HepG2 (cell line): ENCODE measurements around the gene TMEM38A. TPM values are rescaled to one million over a fixed set of nuclear protein-coding genes. Genes with fewer than 3 reads are reported as not detected.
"Not testable (repeated sequence)": the region's sequence is repeated elsewhere in the genome, so short reads cannot be mapped to it uniquely, and the experiment has no call there.

Experiments used
- ATAC-seq: fragments of 200-7000 bp; cut with Tn5 transposase; 3 replicates; pipeline ENCODE4 v1.9.1; 2020; ENCODE audit warnings: mild to moderate bottlenecking, moderate library complexity
- BruUV-seq: library from RNA; stranded (reverse); fragments of 400-500 nt; replicated peaks from 2 replicates; lab custom pipeline; 2021; lab: Mats Ljungman, UMichigan
- CTCF ChIA-PET: fragments of 300-600 bp; formaldehyde crosslinking; extraction: SDS; loops from one replicate; lab custom pipeline; 2021; ENCODE audit warnings: low total read pairs, inconsistent platforms, low intra/inter-chr PET ratio; lab: Yijun Ruan, JAX
- POLR2A ChIA-PET: fragments of 350-600 bp; sonication (Branson Sonifier 250); formaldehyde crosslinking; loops from one replicate; lab custom pipeline; 2020; ENCODE audit warnings: antibody characterized with exemption, inconsistent platforms; lab: Yijun Ruan, JAX
- DNase-seq: peaks from one replicate; pipeline ENCODE4 v3.0.0-alpha.2; 2015; ENCODE audit warnings: low spot score
- FAIRE-seq: peaks from 3 replicates; lab custom pipeline; 2011; peaks lifted over from hg19 to GRCh38; lab: Jason Lieb, UNC
- H2AFZ ChIP-seq: one replicate; pipeline ENCODE4 v1.6.1; 2011; ENCODE audit warnings: low read length, inconsistent platforms
- H3K27ac ChIP-seq: fragments of 300-600 bp; 3 replicates; pipeline ENCODE4 v1.8.0; 2011; ENCODE audit warnings: mixed run types, mild to moderate bottlenecking, mixed read lengths, low read length, inconsistent platforms; ENCODE audit not compliant: insufficient read depth; ENCODE audit errors: extremely low read length
- H3K27me3 ChIP-seq, 2 experiments: fragments of 200-600 bp in 1 of 2; 2 replicates in 1 of 2; 3 replicates in 1 of 2; pipeline versions ENCODE4 v1.6.0 to v1.8.0; 2011; ENCODE audit warnings: low read length in 2 of 2, mild to moderate bottlenecking in 2 of 2, moderate library complexity in 2 of 2, inconsistent platforms in 1 of 2; ENCODE audit not compliant: insufficient read depth in 2 of 2, control insufficient read depth in 1 of 2
- H3K36me3 ChIP-seq, 2 experiments: fragments of 200-600 bp in 1 of 2; replicated peaks in 1 of 2; 2 replicates in 1 of 2; 3 replicates in 1 of 2; pipeline versions ENCODE4 v1.5.1 to v1.8.0; 2011; ENCODE audit warnings: low read length in 2 of 2, inconsistent platforms in 1 of 2; ENCODE audit not compliant: insufficient read depth in 2 of 2, control insufficient read depth in 1 of 2
- H3K4me1 ChIP-seq: 2 replicates; pipeline ENCODE4 v1.5.1; 2012; ENCODE audit warnings: low read length, inconsistent platforms; ENCODE audit not compliant: insufficient read depth
- H3K4me2 ChIP-seq: 2 replicates; pipeline ENCODE4 v1.6.0; 2011; ENCODE audit warnings: low read depth, low read length, inconsistent platforms
- H3K4me3 ChIP-seq, 3 experiments: fragments of 200-600 bp in 1 of 3; sonication (generic), shearing (Covaris generic) in 1 of 3; replicated peaks in 1 of 3; 2 replicates each; pipeline ENCODE4 v1.5.1; 2011 to 2016; ENCODE audit warnings: low read length in 3 of 3, inconsistent platforms in 2 of 3, low read depth in 2 of 3, mild to moderate bottlenecking in 2 of 3, control low read depth in 1 of 3, mixed read lengths in 1 of 3; ENCODE audit not compliant: insufficient read depth in 1 of 3
- H3K79me2 ChIP-seq: one replicate; pipeline ENCODE4 v1.6.1; 2011; ENCODE audit warnings: low read length, inconsistent platforms; ENCODE audit not compliant: insufficient read depth
- H3K9ac ChIP-seq: 2 replicates; pipeline ENCODE4 v1.6.0; 2011; ENCODE audit warnings: mild to moderate bottlenecking, low read depth, low read length, inconsistent platforms; ENCODE audit not compliant: insufficient read depth
- H3K9me3 ChIP-seq: 2 replicates; pipeline ENCODE4 v1.5.1; 2012; ENCODE audit warnings: mild to moderate bottlenecking, low read length
- H4K20me1 ChIP-seq: 2 replicates; pipeline ENCODE4 v1.6.0; 2011; ENCODE audit warnings: inconsistent platforms, mild to moderate bottlenecking, low read length, moderate library complexity; ENCODE audit not compliant: insufficient read depth
- HNF4A ChIP-seq: sonication (generic); formaldehyde crosslinking; IDR thresholded peaks from 2 replicates; pipeline ENCODE4 v1.4.0; 2020; ENCODE audit warnings: missing genetic modification reagents
- SMC3 ChIP-seq: IDR thresholded peaks from 2 replicates; pipeline ENCODE4 v1.6.1; 2011; ENCODE audit warnings: low read length, improper control_type of control experiment
- TEAD3 ChIP-seq: optimal IDR thresholded peaks from 2 replicates; pipeline ENCODE3; 2016; ENCODE audit warnings: borderline replicate concordance
- TRIM24 ChIP-seq: sonication (generic); formaldehyde crosslinking; IDR thresholded peaks from 2 replicates; pipeline ENCODE4 v1.8.0; 2022; ENCODE audit warnings: mild to moderate bottlenecking, missing genetic modification reagents
- ZNF30 ChIP-seq: sonication (generic); formaldehyde crosslinking; IDR thresholded peaks from 2 replicates; pipeline ENCODE4 v1.5.0; 2020; ENCODE audit warnings: mild to moderate bottlenecking, missing genetic modification reagents
- ZNF460 ChIP-seq: sonication (generic); formaldehyde crosslinking; IDR thresholded peaks from 2 replicates; pipeline ENCODE4 v1.5.1; 2020; ENCODE audit warnings: missing genetic modification reagents, mild to moderate bottlenecking, borderline replicate concordance
- ZNF510 ChIP-seq: sonication (generic); formaldehyde crosslinking; IDR thresholded peaks from 2 replicates; pipeline ENCODE4 v1.4.0; 2020; ENCODE audit warnings: low read depth, mild to moderate bottlenecking, missing genetic modification reagents
- ZNF512 ChIP-seq: sonication (generic); formaldehyde crosslinking; IDR thresholded peaks from 2 replicates; pipeline ENCODE4 v1.4.0; 2020; ENCODE audit warnings: mild to moderate bottlenecking, missing genetic modification reagents
- ZNF652 ChIP-seq: IDR thresholded peaks from 2 replicates; pipeline ENCODE4 v1.6.1; 2016; ENCODE audit warnings: low read depth, borderline replicate concordance
- WGBS: methylation state at CpG from one replicate; pipeline ENCODE4 v1.1.6; 2017; ENCODE audit warnings: low lambda C conversion rate; 5-methylcytosine and 5-hydroxymethylcytosine counted together
- in situ Hi-C: cut with HindIII; loops from 2 replicates; pipeline ENCODE4 v1.10.0; 2017; ENCODE audit warnings: low pct_unique_long_range_greater_than_20kb; ENCODE audit not compliant: extremely low pct_ligation_motif_present
- intact Hi-C: fragments of 100-400 bp; cut with micrococcal nuclease; formaldehyde crosslinking; loops from one replicate; pipeline ENCODE4 v1.10.0; 2022; ENCODE audit not compliant: unreplicated experiment
- polyA plus RNA-seq, 8 experiments: library from polyadenylated mRNA; depleted of rRNA in 3 of 8; stranded (reverse) in 7 of 8; unstranded in 1 of 8; fragments of >200 nt; fragmentation: Illumina TruSeq in 4 of 8; extraction: Trizol in 4 of 8; gene quantifications; 2 replicates each; pipeline versions ENCODE4 v1.2.1 to v1.2.3, GENCODE V29; 2011 to 2016; ENCODE audit warnings: low read depth in 4 of 8, missing spikeins in 1 of 8, mixed read lengths in 1 of 8; ENCODE audit not compliant: insufficient read depth in 1 of 8
- total RNA-seq, 5 experiments: library from RNA; depleted of rRNA; stranded (reverse); fragments of >200 nt; fragmentation: Illumina TruSeq; extraction: Trizol; gene quantifications; 2 replicates each; pipeline ENCODE4 v1.2.3, GENCODE V29; 2016; ENCODE audit warnings: low read depth in 1 of 5

The TMEM38A gene
- total and polyA plus RNA-seq, 2 of the 13 experiments (the other 11 are each of a cell fraction or from before 2014, with no cell fraction given), result 4.8 to 6.8 TPM

GRCh38 chr19:16668176-16668575 lies 7.2 kb downstream of the TMEM38A start (continued):
- TF ChIP-seq ZNF510 (CRISPR knock-in tag) (no peak), ZNF512 (no peak), TRIM24 (no peak)

DNA sequence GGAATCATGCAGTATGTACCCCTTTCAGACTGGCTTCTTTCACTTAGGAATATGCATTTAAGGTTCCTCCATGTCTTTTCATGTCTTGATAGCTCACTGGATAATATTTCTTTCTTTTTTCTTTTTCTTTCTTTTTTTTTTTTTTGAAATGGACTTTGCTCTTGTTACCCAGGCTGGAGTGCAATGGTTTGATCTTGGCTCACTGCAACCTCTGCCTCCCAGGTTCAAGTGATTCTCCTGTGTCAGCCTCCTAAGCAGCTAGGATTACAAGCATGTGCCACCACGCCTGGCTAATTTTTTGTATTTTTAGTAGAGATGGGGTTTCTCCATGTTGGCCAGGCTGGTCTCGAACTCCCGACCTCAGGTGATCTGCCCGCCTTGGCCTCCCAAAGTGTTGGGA lies 7.8 kb downstream of the TMEM38A start:
- H2AFZ ChIP-seq, POLR2A ChIA-PET, H3K79me2 ChIP-seq, H3K4me3 ChIP-seq, H4K20me1 ChIP-seq, intact Hi-C loops, ATAC-seq, H3K4me2 ChIP-seq, BruUV-seq, FAIRE-seq, H3K27me3 ChIP-seq, DNase-seq, H3K9ac ChIP-seq, in situ Hi-C loops, H3K36me3 ChIP-seq, CTCF ChIA-PET, H3K27ac ChIP-seq, H3K9me3 ChIP-seq: not testable (repeated sequence)
- 82% methylated on average over 4 of the region's 4 CpGs for WGBS
- TF ChIP-seq ZNF460, result peak; percentile 79
- peak; percentile 37; the same call in 1 of the 2 replicates for TF ChIP-seq HNF4A (CRISPR knock-in tag)
- peaks cover 15% of the 10 kb centered on the region for H3K4me1 ChIP-seq

- no peak overlapping the region for H3K9ac ChIP-seq
- FAIRE-seq (no peak), ATAC-seq (no peak), DNase-seq (no peak)
- in situ Hi-C loops (no loop called here), intact Hi-C loops (no loop called here)
- no peak overlapping the region for H3K27ac ChIP-seq
- no peaks in the 10 kb centered on the region for H3K27me3 ChIP-seq
- H4K20me1 ChIP-seq, result no peaks in the 10 kb centered on the region
- WGBS, result 99% methylated on average over 13 of the region's 13 CpGs
- H3K4me1 ChIP-seq, result peaks cover 6% of the 10 kb centered on the region
- CTCF ChIA-PET, result no interaction called here
- H3K79me2 ChIP-seq, result no peaks in the 10 kb centered on the region
- BruUV-seq, result no TSS peak
- TF ChIP-seq ZNF30 (no peak), ZNF652 (no peak), TEAD3 (CRISPR knock-in tag) (no peak), SMC3 (no peak), TRIM24 (no peak)
- TF ChIP-seq, all 625 proteins: peak for 0
- POLR2A ChIA-PET, result no interaction called here
- H3K4me3 ChIP-seq, result no peak overlapping the region
- H2AFZ ChIP-seq, result no peak overlapping the region
- no peaks in the 10 kb centered on the region for H3K36me3 ChIP-seq
- no peak overlapping the region for H3K4me2 ChIP-seq
- no peaks in the 10 kb centered on the region for H3K9me3 ChIP-seq
Observed at GRCh38 chr19:16670291-16670690, 9.4 kb downstream of the TMEM38A start.
